ENCODE data around the gene RNF41.
"Not testable (repeated sequence)": the region's sequence is repeated elsewhere in the genome, so short reads cannot be mapped to it uniquely, and the experiment has no call there.

The RNF41 gene

GRCh38 chr12:56205445-56205844 is 16.3 kb downstream of the RNF41 start:
- DNase-seq (no peak), ATAC-seq (peak; percentile 64)
- Mint-ChIP-seq H3K4me1 (no peaks in the 10 kb centered on the region), H3K27ac (peak overlapping the region in 1 of 2 donors; percentile 60), H3K9me3 (no peaks in the 10 kb centered on the region), H3K4me3 (no peak overlapping the region), H3K27me3 (no peaks in the 10 kb centered on the region)

DNA sequence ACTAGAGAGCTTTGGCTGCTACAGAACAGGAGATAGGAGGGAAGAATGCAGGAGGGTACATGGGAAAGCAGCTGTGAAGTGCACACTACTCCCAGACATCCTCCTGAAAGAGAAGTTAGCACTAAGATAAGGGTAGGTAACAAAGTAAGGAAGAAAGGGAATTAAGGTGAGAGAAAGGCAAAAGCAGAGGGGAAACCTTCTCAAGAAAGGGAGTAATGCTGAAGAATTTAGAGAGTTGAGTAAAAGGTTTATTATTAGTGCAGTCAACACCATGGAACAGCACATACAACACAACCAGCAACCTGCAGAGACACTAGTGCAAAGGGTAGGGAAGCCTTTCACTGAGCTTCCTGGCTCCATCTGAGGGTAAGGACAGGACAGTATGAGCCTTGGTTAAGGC is 17.4 kb downstream of the RNF41 start:
- Mint-ChIP-seq H3K27me3 (no peaks in the 10 kb centered on the region), H3K27ac (no peak overlapping the region), H3K9me3 (no peaks in the 10 kb centered on the region), H3K4me3 (no peak overlapping the region), H3K4me1 (no peaks in the 10 kb centered on the region)
- DNase-seq (no peak), ATAC-seq (no peak)

GRCh38 chr12:56202838-56203237 is 18.9 kb downstream of the RNF41 start:
- Mint-ChIP-seq H3K27ac (no peak overlapping the region), H3K4me3 (no peak overlapping the region), H3K27me3 (no peaks in the 10 kb centered on the region), H3K9me3 (no peaks in the 10 kb centered on the region), H3K4me1 (no peaks in the 10 kb centered on the region)
- ATAC-seq, result no peak
- no peak for DNase-seq

GRCh38 chr12:56202366-56202765 is 19.4 kb downstream of the RNF41 start:
- ATAC-seq (no peak), DNase-seq (no peak)
- Mint-ChIP-seq H3K27ac (peak overlapping the region in 1 of 2 donors; percentile 59), H3K4me3 (no peak overlapping the region), H3K9me3 (no peaks in the 10 kb centered on the region), H3K27me3 (no peaks in the 10 kb centered on the region), H3K4me1 (no peaks in the 10 kb centered on the region)

DNA sequence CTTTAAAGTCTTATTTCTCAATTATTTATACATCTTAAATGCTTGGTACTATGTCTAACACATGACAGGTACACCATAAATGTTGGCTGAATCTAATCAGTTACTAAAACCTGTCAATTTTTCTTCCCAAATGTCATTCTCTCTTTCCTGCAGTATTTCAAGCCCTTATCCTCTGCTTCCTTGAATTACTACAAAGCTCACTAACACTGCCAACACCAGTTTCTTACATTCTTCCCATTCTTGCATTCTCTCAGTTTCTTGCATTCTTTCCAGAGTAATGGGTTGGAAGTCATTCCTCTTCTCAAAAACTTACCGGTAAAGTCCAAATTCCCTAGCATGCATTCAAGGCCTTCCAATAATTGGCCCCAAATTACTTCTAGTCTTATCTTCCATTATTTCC is 22.9 kb downstream of the RNF41 start:
- Mint-ChIP-seq H3K27ac (no peak overlapping the region), H3K27me3 (no peaks in the 10 kb centered on the region), H3K9me3 (no peaks in the 10 kb centered on the region), H3K4me3 (no peak overlapping the region), H3K4me1 (no peaks in the 10 kb centered on the region)
- ATAC-seq, result no peak
- no peak for DNase-seq

DNA sequence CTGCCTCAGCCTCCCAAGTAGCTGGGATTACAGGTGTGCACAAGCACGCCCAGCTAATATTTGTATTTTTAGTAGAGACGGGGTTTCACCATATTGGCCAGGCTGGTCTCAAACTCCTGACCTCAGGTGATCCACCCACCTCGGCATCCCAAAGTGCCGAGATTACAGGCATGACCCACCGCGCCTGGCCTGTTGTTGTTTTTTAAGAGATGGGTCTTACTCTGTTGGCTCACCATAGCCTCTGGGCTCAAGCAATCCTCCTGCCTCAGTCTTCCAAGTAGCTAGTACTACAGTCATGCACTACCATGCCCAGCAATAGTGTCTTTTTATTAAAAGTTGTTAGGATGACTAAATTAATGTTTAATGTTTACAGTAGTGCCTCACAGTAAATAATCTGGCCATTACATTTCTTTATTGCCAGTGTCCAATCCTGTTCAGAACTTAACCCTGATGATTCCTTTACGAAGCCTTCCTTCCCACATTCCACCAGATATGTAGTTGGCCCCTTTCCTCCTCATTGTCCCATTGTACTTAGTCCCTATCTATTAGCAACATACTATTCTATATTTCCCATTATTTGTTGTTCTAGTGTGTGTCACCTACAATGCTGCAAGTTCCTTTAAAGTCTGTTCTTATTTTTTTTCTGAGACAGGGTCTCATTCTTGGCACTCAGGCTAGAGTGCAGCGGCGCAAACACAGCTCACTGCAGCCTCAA is 23.6 kb downstream of the RNF41 start:
- Mint-ChIP-seq H3K27ac (no peak overlapping the region), H3K4me3 (no peak overlapping the region)
- no peak for DNase-seq

GRCh38 chr12:56196818-56197550 is 24.7 kb downstream of the RNF41 start:
- not testable (repeated sequence) for DNase-seq, H3K27me3 Mint-ChIP-seq, H3K27ac Mint-ChIP-seq, H3K9me3 Mint-ChIP-seq, ATAC-seq, H3K4me3 Mint-ChIP-seq
- H3K4me1 Mint-ChIP-seq, result peaks cover 11% of the 10 kb centered on the region

More for the DNA sequence above, 23.6 kb downstream of the RNF41 start:
- no peak for ATAC-seq
- peaks cover 6% of the 10 kb centered on the region for H3K4me1 Mint-ChIP-seq
- H3K27me3 Mint-ChIP-seq, result no peaks in the 10 kb centered on the region
- H3K9me3 Mint-ChIP-seq, result peaks cover 0 to 4% of the 10 kb centered on the region in 2 donors

DNA sequence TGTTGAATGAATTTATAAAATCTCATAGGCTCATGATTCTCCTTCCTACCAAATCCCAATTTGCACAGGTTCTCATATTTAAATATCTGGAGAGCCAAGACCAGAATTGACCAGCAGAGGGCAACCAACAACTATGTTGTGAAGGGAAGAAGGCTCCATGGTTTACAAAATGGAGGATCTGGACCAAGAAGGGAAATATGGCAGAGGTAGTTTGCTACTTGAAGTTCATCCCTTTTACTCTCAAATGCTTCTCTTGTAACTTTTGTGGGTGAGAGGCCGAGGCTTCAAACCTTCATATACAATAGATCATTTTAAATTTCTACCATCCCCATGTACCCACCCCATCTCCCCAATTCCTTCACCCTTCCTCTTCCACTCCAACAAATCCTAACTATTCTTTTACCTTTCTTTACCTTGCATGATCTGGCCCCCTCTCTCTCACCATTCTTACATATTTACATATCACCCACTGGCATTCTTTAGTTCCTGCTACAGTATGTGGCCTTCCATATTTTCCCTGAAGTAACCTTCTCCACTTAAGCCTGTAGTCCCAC is 28.6 kb downstream of the RNF41 start:
- Mint-ChIP-seq H3K9me3 (peaks cover 0 to 5% of the 10 kb centered on the region in 2 donors), H3K4me1 (peaks cover 26% of the 10 kb centered on the region), H3K27me3 (no peaks in the 10 kb centered on the region), H3K27ac (peak overlapping the region; percentile 50 to 90), H3K4me3 (peak overlapping the region in 1 of 2 donors; percentile 42)
- ATAC-seq (no peak), DNase-seq (peak; percentile 67 to 76)

- DNase-seq (no peak), ATAC-seq (no peak)
- peaks cover 0 to 5% of the 10 kb centered on the region in 2 donors for H3K9me3 Mint-ChIP-seq
- peaks cover 31% of the 10 kb centered on the region for H3K4me1 Mint-ChIP-seq
- no peak overlapping the region for H3K4me3 Mint-ChIP-seq
- no peaks in the 10 kb centered on the region for H3K27me3 Mint-ChIP-seq
- no peak overlapping the region for H3K27ac Mint-ChIP-seq
These were observed 29.1 kb downstream of the RNF41 start for GRCh38 chr12:56192582-56192981.

DNA sequence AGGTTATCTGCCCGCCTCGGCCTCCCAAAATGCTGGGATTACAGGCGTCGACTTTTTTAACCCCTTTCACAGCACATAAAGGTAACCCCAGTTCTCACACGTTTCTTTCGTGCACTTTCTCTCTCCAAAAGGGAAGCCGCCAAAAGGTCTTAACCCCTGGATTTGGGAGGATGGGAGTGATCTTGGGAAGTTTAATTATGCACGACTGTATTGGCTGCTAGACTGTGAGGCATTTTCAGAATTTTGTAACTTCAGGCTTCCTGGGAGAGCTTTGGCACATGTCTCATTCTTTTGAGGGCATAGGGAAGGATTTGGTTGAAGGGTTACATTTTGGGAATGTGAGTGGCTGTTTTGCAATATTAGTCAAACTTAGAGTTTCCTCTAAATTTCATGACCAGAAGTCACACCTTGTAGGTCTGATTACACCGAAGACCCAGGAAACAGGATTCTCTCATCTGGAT is 31.0 kb downstream of the RNF41 start:
- DNase-seq (no peak), ATAC-seq (no peak)
- H3K27me3 Mint-ChIP-seq, result no peaks in the 10 kb centered on the region
- peak overlapping the region; percentile 97 to 100 for H3K27ac Mint-ChIP-seq
- H3K4me1 Mint-ChIP-seq, result peaks cover 49% of the 10 kb centered on the region
- peaks cover 0 to 5% of the 10 kb centered on the region in 2 donors for H3K9me3 Mint-ChIP-seq
- H3K4me3 Mint-ChIP-seq, result peak overlapping the region; percentile 95 to 96

- Mint-ChIP-seq H3K4me3 (peak overlapping the region; percentile 95 to 96), H3K9me3 (peaks cover 0 to 5% of the 10 kb centered on the region in 2 donors), H3K27ac (peak overlapping the region; percentile 97 to 100), H3K27me3 (no peaks in the 10 kb centered on the region), H3K4me1 (peaks cover 51% of the 10 kb centered on the region)
- DNase-seq (peak; percentile 93), ATAC-seq (peak; percentile 64)
These were observed 31.6 kb downstream of the RNF41 start for GRCh38 chr12:56189918-56190694.

DNA sequence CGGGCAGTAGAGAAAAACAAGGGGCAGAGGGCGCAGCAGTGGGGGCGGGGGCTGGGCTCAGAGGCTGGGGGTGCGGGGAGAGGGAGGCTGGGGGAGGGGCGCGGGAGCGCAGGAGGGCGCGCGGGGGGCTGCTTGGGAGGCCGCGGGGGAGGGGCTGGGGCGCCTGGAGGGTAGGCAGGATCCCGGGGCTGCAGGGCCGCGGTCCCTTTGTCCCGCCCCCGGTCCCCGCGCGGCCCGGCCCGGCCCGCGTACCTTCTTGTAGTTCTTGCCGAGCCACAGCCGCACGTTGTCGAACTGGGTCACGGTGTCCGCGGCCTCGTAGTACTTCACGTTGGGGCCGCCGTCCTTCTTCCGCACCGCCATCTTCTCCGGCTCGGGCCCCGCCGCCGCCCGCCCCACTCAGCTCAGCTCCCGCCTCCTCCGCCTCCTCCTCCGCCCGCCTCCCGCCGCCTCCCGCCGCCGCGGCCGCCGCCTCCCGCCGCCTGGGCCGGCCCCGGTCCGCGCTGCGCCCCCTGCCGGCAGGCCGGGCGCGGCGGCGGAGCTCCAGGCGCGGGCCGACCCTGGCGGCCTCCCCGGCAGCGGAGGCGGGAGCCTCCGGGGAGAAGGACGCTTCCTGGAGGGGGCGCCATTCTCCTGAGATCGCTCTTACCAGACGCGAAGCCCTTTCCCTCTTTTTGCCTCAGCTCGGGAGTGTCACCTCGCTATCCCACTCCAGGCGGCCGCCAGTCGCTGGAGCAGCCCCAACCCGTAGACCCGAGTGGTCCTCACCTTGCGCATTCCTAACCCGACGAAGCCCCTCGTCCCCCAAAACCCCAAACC is 32.4 kb downstream of the RNF41 start, which contains the start of gene SMARCC2:
TSS of gene SMARCC2 (minus strand) at position 385 of the 819 bp plus-strand sequence. CDS start at position 363, 22 bp downstream.
- Mint-ChIP-seq H3K9me3 (peaks cover 0 to 5% of the 10 kb centered on the region in 2 donors), H3K27me3 (no peaks in the 10 kb centered on the region), H3K4me1 (peaks cover 51% of the 10 kb centered on the region), H3K27ac (peak within 1 kb of the TSS; percentile 97 to 100), H3K4me3 (peak within 1 kb of the TSS; percentile 96 to 97)
- peak; percentile 89 for ATAC-seq
- peak; percentile 86 to 88 for DNase-seq

DNA sequence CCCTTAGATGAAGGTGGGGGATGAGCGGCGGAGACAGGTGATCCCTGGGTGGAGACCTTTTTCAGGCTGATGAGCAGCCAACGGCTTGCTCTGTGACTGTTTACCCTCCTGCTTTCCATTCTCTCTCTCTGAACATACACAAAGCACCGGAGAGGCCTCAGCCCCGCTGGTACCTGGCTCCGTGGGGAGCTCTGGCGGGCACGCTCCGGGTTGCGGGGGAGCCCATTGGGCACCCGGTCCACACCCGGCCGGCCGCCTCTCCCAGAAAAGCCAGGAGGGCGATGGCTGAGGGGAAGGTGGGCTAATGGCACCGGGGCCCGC is 33.0 kb downstream of the RNF41 start:
- Mint-ChIP-seq H3K27me3 (no peaks in the 10 kb centered on the region), H3K4me1 (peaks cover 51% of the 10 kb centered on the region), H3K9me3 (peaks cover 0 to 5% of the 10 kb centered on the region in 2 donors), H3K4me3 (peak overlapping the region; percentile 96 to 97), H3K27ac (peak overlapping the region; percentile 91 to 95)
- peak; percentile 10 for ATAC-seq
- peak in 1 of 2 donors; percentile 32 for DNase-seq

- Mint-ChIP-seq H3K9me3 (peaks cover 0 to 3% of the 10 kb centered on the region in 2 donors), H3K27me3 (no peaks in the 10 kb centered on the region), H3K27ac (peak overlapping the region; percentile 91 to 95), H3K4me3 (peak overlapping the region; percentile 96 to 97), H3K4me1 (peaks cover 48% of the 10 kb centered on the region)
- no peak for DNase-seq
- no peak for ATAC-seq
These were observed 33.5 kb downstream of the RNF41 start for GRCh38 chr12:56188131-56188777.
